Activated CD4-positive, alpha-beta T cell treated with anti-CD3 and anti-CD28 coated beads, Interleukin-2, amount 50 U/mL, for 1 hour (primary cell): ENCODE data around the gene CHST1.

ENCODE experiments used
- DNase-seq: peaks from one replicate; pipeline ENCODE4 v3.0.0-alpha.2; 2020

CHST1 gene

DNA sequence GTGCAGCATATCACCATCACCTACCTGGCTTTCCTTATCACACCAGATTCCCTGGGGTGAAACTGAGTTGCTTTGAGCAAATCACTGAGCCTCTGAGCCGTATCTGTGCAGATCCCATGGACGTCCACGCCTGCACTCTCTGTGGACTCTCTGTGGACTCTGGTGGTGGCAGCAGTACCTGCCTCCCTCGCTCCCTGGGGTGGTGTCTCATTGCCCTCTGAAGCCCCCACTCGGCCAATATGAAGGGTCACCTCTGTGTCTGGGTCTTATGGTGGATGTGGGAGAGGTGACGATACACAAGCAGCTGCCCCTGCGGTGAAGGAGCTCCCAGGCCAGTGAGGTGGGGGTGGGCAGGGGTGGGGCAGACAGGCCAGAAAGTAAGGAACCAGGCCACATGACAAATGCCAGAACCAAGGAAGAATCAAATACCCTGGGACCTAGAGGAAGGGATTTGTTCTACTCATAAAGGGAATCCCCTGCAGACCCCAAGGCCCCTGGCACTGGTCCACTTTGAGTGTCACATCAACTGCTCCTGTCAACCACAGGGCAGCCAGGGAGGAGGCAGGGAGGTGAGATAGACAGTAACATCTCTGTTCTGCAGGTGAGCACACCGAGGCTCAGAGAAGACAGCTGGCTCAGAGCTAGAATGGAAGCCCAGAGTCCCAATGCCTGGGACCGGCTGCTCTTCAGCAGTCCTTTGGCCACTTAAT is 9.2 kb upstream of the CHST1 start:
- no peak for DNase-seq

GRCh38 chr11:45673441-45673840 is 8.0 kb upstream of the CHST1 start:
- no peak for DNase-seq

GRCh38 chr11:45672593-45672992 is 7.2 kb upstream of the CHST1 start:
- no peak for DNase-seq

DNA sequence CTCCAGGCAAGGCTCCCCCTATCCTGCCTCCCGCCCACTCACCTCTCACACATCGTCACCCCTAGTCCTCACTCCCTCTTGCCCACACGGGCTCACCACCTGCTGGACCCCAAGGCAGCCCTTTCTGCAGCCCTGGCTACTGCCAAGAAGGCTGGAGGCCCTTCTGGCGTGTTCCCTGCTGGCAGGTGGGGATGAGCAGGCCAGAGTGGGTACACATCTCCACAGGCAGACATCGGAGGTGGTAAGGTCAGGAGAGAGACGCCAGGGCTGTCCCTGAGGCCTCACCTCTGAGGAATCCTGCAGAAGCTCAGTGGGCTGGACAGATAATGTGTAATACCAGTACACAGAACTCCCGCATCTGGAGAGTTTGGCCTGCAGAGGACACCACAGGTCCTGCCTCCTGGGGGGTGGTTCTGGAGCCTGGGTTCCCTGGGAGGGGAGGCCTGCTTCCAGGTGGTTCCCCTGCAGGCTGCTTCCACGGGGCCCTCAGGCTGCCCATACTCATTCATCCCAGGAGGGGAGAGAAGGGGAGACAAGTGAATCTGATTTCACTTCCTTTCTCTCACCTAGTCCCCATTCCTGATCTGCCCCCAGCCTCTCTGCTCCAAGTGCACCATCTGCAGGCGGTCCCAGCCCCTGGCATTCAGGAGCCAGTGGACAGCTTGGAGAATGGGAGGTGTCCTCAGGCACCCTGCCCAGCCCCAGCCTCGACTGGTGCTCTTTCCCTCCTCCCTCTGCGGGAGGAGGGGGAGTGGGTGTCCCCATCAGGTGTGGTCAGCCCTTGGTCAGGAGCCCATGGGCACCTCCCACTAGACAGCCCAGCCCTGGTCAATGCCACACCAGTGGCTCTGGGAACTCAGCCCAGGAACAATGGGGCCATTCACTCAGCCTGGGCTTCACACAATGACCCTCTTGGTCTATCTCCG is 6.1 kb upstream of the CHST1 start:
- DNase-seq, result no peak

DNA sequence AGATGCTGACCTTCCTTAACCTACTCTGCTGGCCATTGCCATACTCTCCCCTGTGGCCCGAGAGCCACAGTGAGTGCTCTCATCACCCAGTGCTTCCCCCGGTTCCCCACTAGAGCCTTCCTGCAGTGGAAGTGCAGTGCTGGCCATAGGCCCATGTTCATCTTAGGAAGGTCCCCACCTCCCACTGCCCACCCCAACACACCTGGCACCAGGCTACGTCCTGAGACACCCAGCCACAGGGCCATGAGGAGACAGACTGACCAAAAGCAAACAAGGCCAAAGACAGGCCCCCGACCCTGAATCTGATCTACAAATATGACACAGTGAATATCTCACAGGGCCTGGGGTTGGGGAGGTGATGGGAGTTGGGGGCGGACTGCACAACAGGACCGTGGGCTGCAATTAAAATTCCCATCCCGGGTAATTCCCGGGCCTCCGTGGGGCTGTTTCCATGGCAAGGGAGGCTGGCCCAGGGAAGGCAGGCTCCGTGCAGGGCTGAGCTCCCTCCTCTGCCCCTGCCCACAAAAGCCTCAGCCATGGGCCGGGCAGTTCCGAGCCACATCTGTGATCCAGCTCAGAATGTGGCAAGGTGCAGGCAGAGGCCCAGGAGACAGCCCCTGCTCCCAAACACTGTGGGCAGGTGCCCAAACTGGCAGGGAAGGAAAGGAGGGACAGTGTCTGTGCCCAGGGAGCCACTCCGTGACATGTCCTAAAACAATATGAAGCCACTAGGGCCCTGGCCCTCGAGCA is 5.1 kb upstream of the CHST1 start:
- DNase-seq, result no peak

GRCh38 chr11:45669956-45670355 is 4.5 kb upstream of the CHST1 start:
- no peak for DNase-seq

- DNase-seq, result no peak
Measured at GRCh38 chr11:45669146-45669545, 3.7 kb upstream of the CHST1 start.

- DNase-seq, result no peak
Measured at GRCh38 chr11:45667929-45668680, 2.7 kb upstream of the CHST1 start.

DNA sequence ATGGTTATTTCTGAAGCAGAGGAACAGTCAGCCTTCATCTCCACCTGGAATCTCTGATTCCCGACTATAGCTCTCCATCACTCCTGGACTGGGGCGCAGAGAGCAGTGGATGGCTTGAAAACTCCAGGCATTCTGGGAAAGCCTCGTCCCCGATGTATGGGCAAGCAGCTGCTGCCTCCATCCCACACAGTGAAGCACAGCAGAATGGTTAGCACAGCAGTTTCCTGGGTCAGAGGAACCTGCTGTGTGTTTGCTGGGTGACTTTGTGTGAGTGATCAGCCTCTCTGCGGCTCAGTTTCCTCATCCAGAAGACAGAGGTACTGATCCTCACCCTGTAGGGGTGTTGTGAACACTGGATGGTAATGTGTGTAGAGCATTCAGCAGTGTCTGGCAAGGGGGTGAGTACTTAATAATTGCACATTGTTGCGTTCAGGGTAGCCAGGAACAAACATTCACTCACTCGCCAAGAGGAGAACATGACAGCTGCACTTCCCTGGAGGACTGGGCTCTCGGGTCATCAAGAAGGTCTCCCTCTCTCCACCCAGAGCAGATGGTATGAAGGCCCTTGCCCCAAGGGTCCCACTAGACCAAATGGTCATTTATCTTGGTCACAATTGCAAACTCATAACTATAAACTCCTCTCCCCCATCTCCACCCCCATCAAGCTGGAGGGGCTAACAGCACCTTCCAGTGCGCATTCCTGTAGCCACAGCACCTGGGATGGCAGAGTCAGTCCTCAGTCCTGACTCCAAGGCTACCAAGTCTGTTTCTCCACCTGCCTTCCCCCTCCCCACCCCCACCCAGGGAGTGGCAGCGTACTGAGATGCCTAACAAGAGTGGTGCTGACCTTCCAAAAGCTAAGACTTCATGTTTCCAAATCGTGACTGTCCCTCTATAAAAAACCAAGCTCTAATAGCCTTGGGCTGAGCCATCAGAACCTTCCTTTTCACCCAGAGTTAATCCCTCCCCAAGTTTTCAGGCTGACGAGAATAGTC is 1.5 kb upstream of the CHST1 start:
- no peak for DNase-seq

GRCh38 chr11:45665933-45666647 is 668 bp upstream of the CHST1 start:
- DNase-seq, result no peak

- no peak for DNase-seq
Measured at GRCh38 chr11:45664376-45665205, 831 bp downstream of the CHST1 start.

DNA sequence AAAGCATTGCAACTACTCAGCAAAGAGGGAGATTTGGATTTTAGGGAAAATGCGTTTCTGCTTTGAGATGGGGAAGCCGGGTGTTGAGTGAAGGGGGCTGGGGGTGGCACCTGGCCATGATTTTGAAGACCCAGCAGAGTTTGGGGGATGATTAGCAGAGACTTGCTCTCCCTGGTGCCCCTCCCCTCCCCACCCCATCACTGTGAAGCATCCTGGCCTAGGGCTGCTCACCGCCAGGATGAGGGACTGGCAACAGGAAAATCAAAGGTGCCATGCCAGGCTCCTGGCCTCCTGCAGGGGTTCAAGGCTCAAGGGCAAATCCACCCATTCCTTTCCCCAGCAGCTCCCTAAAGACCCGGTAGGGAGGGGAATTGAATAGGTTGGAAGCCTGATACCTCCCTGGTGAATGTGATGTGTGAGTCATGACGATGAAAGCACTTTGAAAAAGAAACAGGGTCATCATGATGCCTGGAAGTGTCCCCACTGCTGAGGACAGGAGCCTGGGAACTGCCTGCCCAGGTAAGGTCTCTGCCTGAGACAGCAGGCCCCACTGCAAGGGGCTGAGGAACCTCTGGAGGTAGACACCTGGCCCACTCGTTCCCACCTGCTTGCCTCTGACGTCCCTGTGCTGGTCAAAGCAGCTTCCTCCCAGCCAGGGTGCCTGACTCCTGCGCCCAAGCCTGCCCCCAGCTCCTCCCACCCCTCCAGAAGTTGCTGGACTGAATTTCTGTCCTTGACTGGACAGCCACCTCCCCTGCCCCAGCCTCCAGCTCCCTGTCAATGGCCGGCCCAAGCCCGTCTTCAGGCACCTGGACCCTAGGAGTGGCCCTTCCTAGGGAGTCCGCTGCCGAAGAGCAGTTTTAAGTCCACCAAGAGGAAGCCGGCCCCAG is 1.7 kb downstream of the CHST1 start:
- DNase-seq, result no peak

DNA sequence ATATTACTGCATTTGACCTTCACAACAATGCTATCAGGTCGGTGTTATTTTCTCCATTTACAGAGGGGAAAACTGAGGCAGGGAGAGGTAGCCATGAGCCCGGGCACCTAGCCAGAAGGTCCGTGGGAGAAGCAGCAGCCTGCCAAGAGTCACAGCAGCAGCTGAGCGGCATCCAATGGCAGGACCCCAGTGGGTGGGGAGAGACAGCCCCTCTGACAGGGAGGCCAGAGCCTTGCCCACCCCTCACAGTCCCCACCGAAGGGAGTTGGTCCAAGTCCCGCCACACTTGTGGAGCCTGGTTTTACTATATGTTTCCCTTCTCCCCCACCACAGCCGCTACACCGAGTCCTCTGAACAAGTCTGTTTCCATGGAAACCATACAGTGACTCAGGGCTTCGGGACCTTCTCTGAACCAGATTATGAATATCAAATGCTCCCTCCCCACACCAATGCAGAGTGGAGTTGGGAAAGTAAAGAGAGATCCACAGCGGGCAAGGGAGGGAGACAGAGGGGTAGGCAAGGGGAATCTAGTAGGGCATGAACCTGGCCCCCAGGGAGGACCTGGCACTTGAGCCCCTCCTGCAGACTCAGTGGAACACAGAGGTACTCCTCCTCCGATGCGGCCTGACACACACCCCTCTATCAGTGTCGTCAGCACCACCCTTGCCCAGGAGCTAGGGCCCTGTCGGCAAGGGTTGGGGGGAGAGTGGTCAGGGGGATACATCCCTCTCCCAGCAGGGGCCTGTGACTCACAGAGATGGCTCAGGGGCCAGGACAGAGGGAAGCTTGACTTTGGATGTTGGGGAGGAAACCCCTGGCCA is 2.5 kb downstream of the CHST1 start:
- DNase-seq, result no peak

- DNase-seq, result no peak
Measured at GRCh38 chr11:45662096-45662664, 3.2 kb downstream of the CHST1 start.

DNA sequence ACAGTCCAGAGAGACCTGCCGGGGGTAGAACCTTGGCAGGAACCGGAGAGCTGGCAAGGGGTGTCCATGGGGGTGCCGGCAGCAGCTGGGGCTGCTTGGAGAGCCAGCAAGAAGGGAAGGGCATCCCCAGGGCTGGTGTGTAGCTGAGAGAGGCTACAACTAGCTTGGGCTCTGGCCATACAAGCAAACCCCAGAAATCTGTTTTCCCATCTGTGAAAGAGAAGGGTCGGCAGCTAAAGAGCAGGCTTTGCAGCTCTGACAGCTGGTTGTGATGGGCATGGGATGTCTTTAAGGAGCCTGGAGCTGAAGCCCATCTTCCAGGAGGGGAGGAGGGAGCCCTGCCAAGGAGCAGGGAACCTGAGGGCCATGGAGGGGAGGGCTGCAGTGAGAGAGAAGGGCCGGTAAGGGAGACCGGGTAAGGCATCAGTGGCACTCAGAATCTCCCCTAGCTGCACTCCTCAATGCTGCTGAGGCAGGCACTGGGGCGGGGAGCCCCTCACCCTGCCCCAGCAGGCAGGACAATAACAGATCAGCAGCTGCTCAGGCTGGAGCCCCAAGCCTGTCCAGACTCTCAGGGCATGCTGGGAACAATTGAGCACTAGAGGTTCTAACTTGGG is 3.9 kb downstream of the CHST1 start:
- DNase-seq, result no peak

GRCh38 chr11:45660729-45661438 is 4.5 kb downstream of the CHST1 start:
- DNase-seq, result no peak
